Endothelial cell (in vitro differentiated cells): ENCODE data around the gene TRMT10C. TPM values are rescaled to one million over a fixed set of nuclear protein-coding genes. Genes with fewer than 3 reads are reported as not detected.
"Not testable (repeated sequence)": the region's sequence is repeated elsewhere in the genome, so short reads cannot be mapped to it uniquely, and the experiment has no call there.

ENCODE experiments used
- DNase-seq: peaks from one replicate; pipeline ENCODE4 v3.0.0; 2021; ENCODE audit warnings: low spot score
- H3K27ac Mint-ChIP-seq: one replicate; pipeline ENCODE4 v1.8.0; 2021; ENCODE audit warnings: mixed read lengths, inconsistent platforms; ENCODE audit not compliant: unreplicated experiment
- H3K27me3 Mint-ChIP-seq: one replicate; pipeline ENCODE4 v1.8.0; 2021; ENCODE audit warnings: mild to moderate bottlenecking, moderate library complexity, mixed read lengths, inconsistent platforms; ENCODE audit not compliant: unreplicated experiment
- H3K36me3 Mint-ChIP-seq: one replicate; pipeline ENCODE4 v1.8.0; 2021; ENCODE audit warnings: mild to moderate bottlenecking, low read depth, mixed read lengths, inconsistent platforms; ENCODE audit not compliant: unreplicated experiment
- H3K4me1 Mint-ChIP-seq: one replicate; pipeline ENCODE4 v1.8.0; 2021; ENCODE audit warnings: mild to moderate bottlenecking, mixed read lengths, inconsistent platforms; ENCODE audit not compliant: unreplicated experiment
- H3K4me3 Mint-ChIP-seq: one replicate; pipeline ENCODE4 v1.8.0; 2021; ENCODE audit warnings: mild to moderate bottlenecking, mixed read lengths, inconsistent platforms; ENCODE audit not compliant: unreplicated experiment
- H3K9me3 Mint-ChIP-seq: one replicate; pipeline ENCODE4 v1.8.0; 2021; ENCODE audit warnings: mixed read lengths, inconsistent platforms; ENCODE audit not compliant: unreplicated experiment
- total RNA-seq: library from RNA; stranded (reverse); fragmentation: NEBNext Ultra II Directional; extraction: Animal tissue kit (Norgen Biotek cat#: 25700); gene quantifications from one replicate; pipeline ENCODE4 v1.2.1, GENCODE V29; 2021; ENCODE audit not compliant: unreplicated experiment
- TF ChIP-seq, protein P1 (sequence below): fragments of 200-600 bp; sonication (generic); IDR thresholded peaks from one replicate; pipeline ENCODE4 v1.5.0; 2021; ENCODE audit warnings: antibody characterized with exemption; ENCODE audit not compliant: unreplicated experiment

The TRMT10C gene
- total RNA-seq, 1 donor from 2014 or later = 26.3 TPM

DNA sequence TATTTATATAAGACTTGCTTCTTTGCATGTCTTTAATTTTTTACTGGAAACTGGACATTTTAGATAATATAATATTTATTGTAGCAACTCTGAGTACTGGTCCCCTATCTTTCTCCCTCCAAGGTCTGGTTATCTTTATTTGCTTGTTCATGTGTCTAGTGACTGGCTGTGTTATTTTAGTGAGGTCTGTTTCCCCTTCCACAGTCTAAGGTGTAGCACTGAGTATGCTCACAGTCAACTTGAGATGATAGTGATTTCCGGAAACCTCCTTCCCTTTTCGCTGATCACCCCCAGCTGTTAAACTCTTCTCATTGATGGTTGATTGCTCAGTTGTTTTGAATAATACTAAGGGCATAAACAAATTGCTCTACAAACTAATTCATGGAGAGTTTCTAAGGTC, 49.4 kb downstream of the TRMT10C start:
- Mint-ChIP-seq H3K36me3 (no peaks in the 10 kb centered on the region), H3K27me3 (peaks cover 6% of the 10 kb centered on the region), H3K4me3 (no peak overlapping the region), H3K4me1 (peaks cover 3% of the 10 kb centered on the region), H3K9me3 (no peaks in the 10 kb centered on the region), H3K27ac (no peak overlapping the region)
- DNase-seq = no peak
- TF ChIP-seq, protein P1, sequence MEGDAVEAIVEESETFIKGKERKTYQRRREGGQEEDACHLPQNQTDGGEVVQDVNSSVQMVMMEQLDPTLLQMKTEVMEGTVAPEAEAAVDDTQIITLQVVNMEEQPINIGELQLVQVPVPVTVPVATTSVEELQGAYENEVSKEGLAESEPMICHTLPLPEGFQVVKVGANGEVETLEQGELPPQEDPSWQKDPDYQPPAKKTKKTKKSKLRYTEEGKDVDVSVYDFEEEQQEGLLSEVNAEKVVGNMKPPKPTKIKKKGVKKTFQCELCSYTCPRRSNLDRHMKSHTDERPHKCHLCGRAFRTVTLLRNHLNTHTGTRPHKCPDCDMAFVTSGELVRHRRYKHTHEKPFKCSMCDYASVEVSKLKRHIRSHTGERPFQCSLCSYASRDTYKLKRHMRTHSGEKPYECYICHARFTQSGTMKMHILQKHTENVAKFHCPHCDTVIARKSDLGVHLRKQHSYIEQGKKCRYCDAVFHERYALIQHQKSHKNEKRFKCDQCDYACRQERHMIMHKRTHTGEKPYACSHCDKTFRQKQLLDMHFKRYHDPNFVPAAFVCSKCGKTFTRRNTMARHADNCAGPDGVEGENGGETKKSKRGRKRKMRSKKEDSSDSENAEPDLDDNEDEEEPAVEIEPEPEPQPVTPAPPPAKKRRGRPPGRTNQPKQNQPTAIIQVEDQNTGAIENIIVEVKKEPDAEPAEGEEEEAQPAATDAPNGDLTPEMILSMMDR = no peak

- H3K27ac Mint-ChIP-seq, H3K36me3 Mint-ChIP-seq, H3K27me3 Mint-ChIP-seq, H3K9me3 Mint-ChIP-seq, H3K4me3 Mint-ChIP-seq, H3K4me1 Mint-ChIP-seq, DNase-seq: not testable (repeated sequence)
Observed at GRCh38 chr3:101613014-101613413, 51.3 kb downstream of the TRMT10C start.

- H3K27me3 Mint-ChIP-seq = peaks cover 6% of the 10 kb centered on the region
- no peaks in the 10 kb centered on the region for H3K9me3 Mint-ChIP-seq
- H3K27ac Mint-ChIP-seq = no peak overlapping the region
- no peak overlapping the region for H3K4me3 Mint-ChIP-seq
- H3K36me3 Mint-ChIP-seq = no peaks in the 10 kb centered on the region
- DNase-seq = no peak
- TF ChIP-seq, protein P1 = no peak
- peaks cover 3% of the 10 kb centered on the region for H3K4me1 Mint-ChIP-seq
Observed at GRCh38 chr3:101615525-101615924, 53.9 kb downstream of the TRMT10C start.

Other genes with a start within 250 kb of the TRMT10C start
- gene IMPG2, start 241.3 kb upstream of the TRMT10C start, total RNA-seq = 0.74 TPM
- gene SENP7, start 48.7 kb upstream of the TRMT10C start, total RNA-seq = 36.6 TPM
- 117 TPM for gene PCNP, start 12.3 kb downstream of the TRMT10C start, total RNA-seq
- gene ZBTB11, start 115.3 kb downstream of the TRMT10C start, total RNA-seq = 13.0 TPM
- gene RPL24, start 124.8 kb downstream of the TRMT10C start, total RNA-seq = 1,216 TPM
- 7.2 TPM for gene CEP97, start 162.7 kb downstream of the TRMT10C start, total RNA-seq
- gene NXPE3, start 217.3 kb downstream of the TRMT10C start, total RNA-seq = 20.3 TPM